NB4 (cell line): ENCODE data around the gene CSMD2.

Source experiments
- POLR2A ChIP-seq: IDR thresholded peaks from 2 replicates; pipeline ENCODE4 v1.6.1; 2011; ENCODE audit warnings: mild to moderate bottlenecking; ENCODE audit not compliant: insufficient read length; ENCODE audit errors: extremely low read depth
- TF ChIP-seq, protein P1 (sequence below): IDR thresholded peaks from one replicate; pipeline ENCODE4 v1.5.1; 2012; ENCODE audit warnings: low read depth, low read length

DNA sequence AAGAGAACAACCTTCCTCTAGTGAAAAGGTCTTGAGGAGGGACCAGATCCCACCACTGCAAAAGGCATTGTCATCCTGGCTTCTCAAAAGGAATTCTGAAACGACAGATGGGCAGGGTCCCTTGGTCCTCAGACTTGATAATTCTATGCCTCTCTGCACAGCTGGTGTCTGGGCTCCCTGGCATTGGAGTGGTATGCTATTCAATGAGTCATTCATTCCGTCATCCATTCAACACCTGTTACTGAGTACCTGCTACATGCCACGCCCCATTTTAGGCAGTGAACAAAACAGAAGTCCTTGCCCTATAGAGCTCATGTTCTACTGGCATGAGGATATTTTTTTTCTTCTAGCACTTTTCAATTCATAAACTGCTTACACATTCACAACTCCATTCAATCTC is 347.0 kb downstream of the CSMD2 start:
- TF ChIP-seq, protein P1, sequence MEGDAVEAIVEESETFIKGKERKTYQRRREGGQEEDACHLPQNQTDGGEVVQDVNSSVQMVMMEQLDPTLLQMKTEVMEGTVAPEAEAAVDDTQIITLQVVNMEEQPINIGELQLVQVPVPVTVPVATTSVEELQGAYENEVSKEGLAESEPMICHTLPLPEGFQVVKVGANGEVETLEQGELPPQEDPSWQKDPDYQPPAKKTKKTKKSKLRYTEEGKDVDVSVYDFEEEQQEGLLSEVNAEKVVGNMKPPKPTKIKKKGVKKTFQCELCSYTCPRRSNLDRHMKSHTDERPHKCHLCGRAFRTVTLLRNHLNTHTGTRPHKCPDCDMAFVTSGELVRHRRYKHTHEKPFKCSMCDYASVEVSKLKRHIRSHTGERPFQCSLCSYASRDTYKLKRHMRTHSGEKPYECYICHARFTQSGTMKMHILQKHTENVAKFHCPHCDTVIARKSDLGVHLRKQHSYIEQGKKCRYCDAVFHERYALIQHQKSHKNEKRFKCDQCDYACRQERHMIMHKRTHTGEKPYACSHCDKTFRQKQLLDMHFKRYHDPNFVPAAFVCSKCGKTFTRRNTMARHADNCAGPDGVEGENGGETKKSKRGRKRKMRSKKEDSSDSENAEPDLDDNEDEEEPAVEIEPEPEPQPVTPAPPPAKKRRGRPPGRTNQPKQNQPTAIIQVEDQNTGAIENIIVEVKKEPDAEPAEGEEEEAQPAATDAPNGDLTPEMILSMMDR, result no peak
- TF ChIP-seq POLR2A, result no peak
